ENCODE measurements around the gene ZNF777.

ZNF777 gene

GRCh38 chr7:149475121-149476045 is 14.5 kb upstream of the ZNF777 start:
- DNase-seq = no peak

- DNase-seq = no peak
Measured at GRCh38 chr7:149474309-149475120, 13.7 kb upstream of the ZNF777 start.

- DNase-seq = no peak
Measured at GRCh38 chr7:149473251-149473650, 12.4 kb upstream of the ZNF777 start.

DNA sequence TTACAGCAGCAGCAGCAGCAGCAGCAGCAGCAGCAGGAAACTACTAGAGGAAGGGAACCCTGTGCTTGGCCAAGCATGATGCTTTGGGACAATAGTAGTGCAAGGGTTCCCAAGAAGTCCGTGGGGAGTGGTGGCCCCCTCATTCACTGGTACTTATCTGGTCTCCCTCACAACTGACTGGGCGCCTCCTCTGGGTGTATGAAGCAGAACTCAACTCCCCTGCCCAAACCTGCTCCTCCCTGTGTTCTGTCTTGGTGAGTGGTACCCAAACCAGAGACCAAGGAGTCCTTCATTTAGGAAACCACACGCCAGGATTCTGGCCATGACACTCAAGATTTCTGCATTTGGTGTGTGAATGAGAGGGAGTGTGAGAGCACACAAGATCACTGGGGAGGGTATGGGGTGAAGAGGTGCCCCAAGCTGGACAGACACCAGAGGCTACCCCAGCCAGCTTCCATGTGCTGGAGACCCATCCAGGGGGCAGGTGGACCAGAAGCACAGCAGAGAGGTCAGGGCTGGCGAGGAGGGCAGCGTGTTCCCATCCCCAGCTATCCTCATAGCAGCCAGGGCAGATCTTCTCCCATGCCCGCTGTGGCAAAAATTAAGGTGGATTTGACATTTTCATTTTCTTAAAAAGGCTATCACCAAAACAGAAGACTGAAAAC is 10.6 kb upstream of the ZNF777 start:
- no peak for DNase-seq

DNA sequence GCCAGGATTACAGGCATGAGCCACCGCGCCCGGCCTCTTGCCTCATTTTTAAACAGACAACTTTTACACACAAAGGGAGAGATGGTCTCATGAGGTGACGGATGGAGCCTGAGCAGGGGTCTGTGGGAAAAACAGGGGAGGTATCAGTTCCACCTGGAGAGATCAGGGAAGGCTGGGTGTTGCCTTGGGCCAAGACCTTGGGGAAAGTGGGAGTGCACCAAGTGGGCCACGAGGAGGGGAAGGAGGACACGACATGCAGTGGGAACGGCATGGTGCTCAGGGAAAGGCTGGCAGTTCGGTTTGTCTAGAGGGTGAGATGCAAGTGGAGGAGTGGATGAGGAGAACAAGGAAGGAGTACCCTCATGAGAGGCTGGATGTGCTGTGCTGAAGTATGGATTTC is 8.9 kb upstream of the ZNF777 start:
- DNase-seq = no peak

DNA sequence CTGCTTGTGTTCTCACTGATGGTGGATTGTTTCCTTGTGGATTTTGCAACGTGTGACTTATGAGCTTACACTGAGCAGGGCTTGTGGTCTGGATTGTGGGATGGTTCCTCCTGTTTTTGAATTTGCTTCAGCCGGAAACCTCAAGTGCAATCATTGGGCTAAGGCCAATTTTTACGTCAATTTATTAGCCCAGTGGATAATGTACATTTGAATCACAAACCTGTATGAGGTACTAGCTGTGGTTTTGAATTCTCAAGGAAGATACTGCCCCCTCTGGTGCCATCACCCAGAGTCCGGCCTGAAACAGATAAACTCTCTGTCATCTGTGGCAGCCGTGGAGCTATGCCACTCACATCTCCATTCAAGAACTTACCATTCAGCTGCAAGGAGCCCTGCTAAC is 7.3 kb upstream of the ZNF777 start:
- DNase-seq = peak in 1 of 2 experiments; percentile 26

- DNase-seq = no peak
Measured at GRCh38 chr7:149467321-149467859, 6.5 kb upstream of the ZNF777 start.

DNA sequence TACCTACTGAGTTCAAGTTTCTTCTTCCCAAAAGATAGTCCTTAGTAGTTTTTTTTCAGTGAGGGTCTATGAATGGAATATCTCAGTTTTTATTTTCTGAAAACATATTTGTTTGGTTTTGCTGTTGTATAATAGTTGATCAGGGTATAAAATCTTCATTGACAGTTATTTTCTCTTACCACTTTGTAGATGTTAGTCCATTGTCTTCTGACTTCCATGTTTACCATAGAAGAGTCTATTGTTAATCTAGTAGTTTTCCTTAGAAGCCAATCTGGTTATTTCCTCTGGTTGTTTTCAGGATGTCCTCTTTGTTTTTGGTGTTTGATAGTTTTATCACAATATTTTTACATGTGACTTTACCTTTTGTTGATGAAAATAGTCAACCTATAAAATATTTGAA is 5.5 kb upstream of the ZNF777 start:
- DNase-seq = no peak

DNA sequence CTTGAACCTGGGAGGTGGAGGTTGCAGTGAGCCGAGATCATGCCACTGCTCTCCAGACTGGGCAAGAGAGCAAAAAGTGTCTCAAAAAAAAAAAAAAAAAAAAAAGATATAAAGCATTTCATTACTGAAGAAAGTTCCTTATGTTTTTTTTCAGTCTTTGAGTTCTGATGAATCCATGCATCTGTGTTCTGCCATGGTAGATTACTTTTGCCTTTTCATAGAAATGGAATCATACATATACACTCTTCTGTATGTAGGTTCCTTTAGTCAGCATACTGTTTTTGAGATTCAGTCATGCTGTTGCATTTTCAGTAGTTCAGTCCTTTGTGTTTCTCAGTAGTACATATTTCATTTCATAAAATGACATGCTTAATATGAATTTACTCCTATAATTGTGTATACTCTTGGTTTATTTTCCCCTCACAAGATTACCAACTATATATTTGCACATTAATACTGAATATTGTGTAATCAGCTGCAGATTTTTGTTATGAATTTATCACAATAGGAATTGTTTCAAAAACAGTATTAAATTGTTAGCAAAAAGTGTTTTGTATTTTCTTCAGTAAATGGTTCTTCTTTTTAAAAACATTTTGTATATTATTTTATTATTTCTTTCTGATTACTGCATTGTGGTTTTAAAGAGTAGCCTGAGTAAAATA is 2.8 kb upstream of the ZNF777 start:
- DNase-seq = no peak

- DNase-seq = no peak
Measured at GRCh38 chr7:149462101-149462520, 1.2 kb upstream of the ZNF777 start.

- DNase-seq = peak in 1 of 2 experiments; percentile 63
Measured at GRCh38 chr7:149459540-149460452, 1.1 kb downstream of the ZNF777 start.

GRCh38 chr7:149459201-149459539 is 1.7 kb downstream of the ZNF777 start:
- DNase-seq = peak in 1 of 2 experiments; percentile 25

GRCh38 chr7:149458235-149458634 is 2.6 kb downstream of the ZNF777 start:
- no peak for DNase-seq

DNA sequence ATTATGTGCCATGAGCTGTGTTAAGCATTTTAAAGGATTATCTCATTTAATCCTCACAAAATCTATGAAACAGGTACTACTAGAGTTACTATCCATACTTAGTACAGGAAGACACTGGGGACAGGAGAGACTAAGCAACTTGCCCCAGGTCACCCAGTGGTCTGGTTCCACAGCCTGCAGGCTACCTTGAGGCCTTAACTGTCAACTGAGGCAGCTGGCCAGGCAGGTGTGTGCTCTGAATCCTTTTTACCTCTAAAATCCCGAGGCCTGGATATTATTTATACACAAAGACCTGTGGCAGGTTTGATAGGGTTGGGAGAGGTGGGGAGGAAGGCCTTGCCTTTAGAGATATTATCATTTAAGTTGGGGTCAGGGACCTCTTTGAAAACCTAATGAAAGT is 3.1 kb downstream of the ZNF777 start:
- DNase-seq = no peak

- no peak for DNase-seq
Measured at GRCh38 chr7:149456506-149457421, 4.1 kb downstream of the ZNF777 start.

GRCh38 chr7:149455175-149455950 is 5.5 kb downstream of the ZNF777 start:
- no peak for DNase-seq

DNA sequence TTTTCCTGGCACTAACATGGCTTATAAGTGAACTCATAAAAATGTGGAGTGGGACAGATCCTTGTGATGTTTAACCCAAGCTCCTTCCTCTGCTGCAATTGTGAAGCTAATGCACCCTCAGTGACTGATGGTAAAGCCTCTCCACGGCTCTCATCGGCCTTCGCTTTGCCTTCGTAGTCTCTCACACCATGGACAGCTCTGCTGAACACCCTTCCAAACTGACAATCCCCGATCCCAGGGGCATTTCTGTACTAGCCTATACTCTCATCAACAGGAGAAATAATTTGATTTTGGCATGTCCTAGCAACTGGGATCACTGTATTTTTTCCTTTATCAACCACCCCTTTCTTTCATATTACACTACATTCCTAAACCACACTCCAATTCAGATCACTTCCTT is 6.1 kb downstream of the ZNF777 start:
- DNase-seq = no peak

DNA sequence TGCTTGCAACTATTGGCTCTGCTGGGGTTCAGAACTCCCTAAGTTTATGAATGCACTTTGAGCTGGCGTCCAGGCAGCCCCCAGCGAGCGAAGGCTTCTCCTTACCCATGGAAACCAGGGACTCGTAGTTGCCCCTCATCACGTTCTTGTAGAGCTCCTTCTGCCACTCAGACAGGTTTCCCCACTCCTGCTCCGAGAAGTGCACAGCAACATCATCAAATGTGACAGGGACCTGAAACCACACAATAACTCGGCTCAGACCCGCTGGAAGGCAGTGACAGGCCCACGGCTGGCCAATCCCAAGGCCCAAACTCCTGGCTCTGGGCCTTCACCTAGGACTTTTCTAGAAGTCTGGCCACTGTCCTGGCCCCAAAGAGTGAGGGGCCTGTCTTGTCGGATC is 6.9 kb downstream of the ZNF777 start:
- no peak for DNase-seq

DNA sequence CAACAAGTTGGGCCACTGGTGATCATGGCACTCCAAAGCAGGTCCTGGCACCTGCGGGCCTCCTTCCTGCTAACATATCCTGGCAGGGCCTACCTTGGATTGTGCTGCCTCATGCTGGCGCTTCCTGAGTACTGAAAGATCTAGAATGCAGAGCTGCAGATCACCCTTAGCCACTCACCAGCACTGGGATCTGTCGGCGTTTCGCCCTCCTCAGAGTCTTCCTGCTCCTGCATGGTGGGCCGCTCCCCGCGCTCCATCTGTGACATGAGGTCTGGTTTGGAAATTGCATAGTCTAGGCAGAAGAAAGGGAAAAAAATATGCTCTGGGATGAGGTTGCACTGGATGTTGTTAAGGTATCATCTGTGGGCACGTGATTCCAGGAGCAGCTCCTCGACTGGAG is 10.0 kb downstream of the ZNF777 start:
- no peak for DNase-seq

- DNase-seq = no peak
Measured at GRCh38 chr7:149449897-149450296, 11.0 kb downstream of the ZNF777 start.

Data from NCI-H526 (cell line).